Skin epidermis (tissue), 12 donors: Measurements from ENCODE around the gene FCGR3A.
A peak's percentile ranks its signal among the peaks of the same experiment; 100 is the strongest.
"Not testable (repeated sequence)": the region's sequence is repeated elsewhere in the genome, so short reads cannot be mapped to it uniquely, and the experiment has no call there.

Experiments used
- H3K27ac ChIP-seq, 21 experiments: fragments of 200-600 bp; sonication (generic) in 11 of 21; one replicate each; pipeline ENCODE4 v1.5.0; 2020; ENCODE audit warnings: mild to moderate bottlenecking in 3 of 21, inconsistent platforms in 2 of 21, moderate library complexity in 2 of 21
- H3K4me3 ChIP-seq, 7 experiments: fragments of 200-600 bp; sonication (generic) in 2 of 7; one replicate each; pipeline ENCODE4 v1.5.0; 2020; ENCODE audit warnings: inconsistent platforms in 2 of 7, mild to moderate bottlenecking in 2 of 7, moderate library complexity in 1 of 7

Gene FCGR3A

DNA sequence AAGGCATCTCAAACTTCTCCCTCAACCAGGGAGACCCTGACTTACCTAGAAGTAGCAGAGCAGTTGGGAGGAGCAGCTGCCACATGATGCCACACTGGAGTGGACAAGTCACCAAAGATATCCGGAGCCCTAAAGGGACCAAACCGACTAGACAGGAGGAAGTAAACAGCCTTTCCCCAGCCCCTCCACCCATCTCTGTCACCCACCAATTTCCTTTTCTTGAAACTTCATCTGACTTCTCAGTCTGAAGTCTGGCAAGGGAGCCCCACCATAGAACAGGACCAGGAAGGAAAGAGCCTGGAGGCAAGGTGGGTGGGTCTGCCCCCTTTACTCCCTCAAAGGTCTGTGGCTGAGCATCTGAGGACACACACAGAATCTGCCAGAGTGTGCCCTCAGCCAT, at the start of gene FCGR3A:
FCGR3A (minus strand) TSS at position 167 of the 400 bp plus-strand sequence; CDS start at position 85, 82 bp downstream.
- no peak within 1 kb of the TSS for H3K4me3 ChIP-seq
- H3K27ac ChIP-seq = peak within 1 kb of the TSS in 4 of 21 experiments; percentile 5 to 63 (median 42)

DNA sequence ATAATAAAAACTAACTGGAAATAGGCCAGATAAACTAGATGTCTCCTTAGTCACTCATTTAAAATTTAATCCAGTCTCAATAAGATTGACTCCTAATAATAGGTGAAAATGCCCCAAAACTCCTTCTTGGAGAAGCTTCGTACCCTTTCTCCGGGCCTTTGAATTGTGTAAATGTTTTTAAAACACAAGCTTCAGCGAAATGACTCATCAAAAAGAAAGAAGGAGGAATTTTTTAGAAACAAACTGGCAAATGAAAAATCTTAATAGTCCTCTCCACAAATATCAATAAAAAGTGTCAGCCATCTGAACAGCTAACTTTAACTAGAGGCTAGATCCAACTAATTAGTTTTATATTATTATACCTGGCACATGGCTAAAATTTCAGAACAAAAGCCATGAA, 47.5 kb upstream of the FCGR3A start:
- H3K27ac ChIP-seq = not testable (repeated sequence)

DNA sequence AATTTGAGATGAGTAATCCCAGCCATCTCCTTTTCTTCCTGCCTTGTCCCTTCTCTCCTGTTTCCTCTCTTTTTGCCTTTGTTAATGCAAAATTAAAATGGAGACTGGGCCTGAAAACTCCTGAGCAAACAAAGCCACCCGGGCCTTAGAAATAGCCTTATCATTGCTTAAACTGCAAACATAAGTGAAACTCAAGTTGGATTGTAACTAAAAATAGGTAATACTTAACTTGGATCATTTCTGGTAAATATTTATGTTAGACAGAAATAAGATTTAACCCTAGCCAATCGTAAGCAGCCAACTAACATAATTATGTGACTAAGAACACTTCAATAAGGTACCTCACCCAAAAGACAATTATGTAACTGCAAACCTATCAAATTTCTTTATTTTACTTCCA, 46.0 kb upstream of the FCGR3A start:
- not testable (repeated sequence) for H3K27ac ChIP-seq

More for the DNA sequence above, 47.5 kb upstream of the FCGR3A start:
- not testable (repeated sequence) for H3K4me3 ChIP-seq

DNA sequence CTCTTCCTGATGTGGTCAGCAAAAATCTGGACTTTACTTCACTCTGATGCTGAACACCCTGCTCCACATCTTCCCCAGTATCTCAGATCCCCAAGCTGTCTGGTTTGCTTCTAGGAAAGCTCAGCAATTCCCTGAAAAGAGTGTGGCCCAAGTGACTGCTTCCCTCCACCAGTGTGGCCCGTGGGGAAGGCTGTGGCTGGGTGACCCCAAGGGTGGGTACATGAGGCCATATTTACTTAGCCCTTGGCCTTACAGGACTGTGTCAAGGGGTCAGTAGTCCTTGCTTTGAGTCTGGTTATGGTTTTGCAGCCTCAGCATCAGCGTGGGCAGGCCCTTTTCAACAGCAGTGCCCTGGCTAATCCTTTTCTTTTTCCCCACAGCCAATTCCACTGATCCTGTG, 45.6 kb upstream of the FCGR3A start:
- peak overlapping the region in 2 of 21 experiments; percentile 30 to 44 for H3K27ac ChIP-seq
- not testable (repeated sequence) for H3K4me3 ChIP-seq

More for the DNA sequence above, 46.0 kb upstream of the FCGR3A start:
- H3K4me3 ChIP-seq = not testable (repeated sequence)

DNA sequence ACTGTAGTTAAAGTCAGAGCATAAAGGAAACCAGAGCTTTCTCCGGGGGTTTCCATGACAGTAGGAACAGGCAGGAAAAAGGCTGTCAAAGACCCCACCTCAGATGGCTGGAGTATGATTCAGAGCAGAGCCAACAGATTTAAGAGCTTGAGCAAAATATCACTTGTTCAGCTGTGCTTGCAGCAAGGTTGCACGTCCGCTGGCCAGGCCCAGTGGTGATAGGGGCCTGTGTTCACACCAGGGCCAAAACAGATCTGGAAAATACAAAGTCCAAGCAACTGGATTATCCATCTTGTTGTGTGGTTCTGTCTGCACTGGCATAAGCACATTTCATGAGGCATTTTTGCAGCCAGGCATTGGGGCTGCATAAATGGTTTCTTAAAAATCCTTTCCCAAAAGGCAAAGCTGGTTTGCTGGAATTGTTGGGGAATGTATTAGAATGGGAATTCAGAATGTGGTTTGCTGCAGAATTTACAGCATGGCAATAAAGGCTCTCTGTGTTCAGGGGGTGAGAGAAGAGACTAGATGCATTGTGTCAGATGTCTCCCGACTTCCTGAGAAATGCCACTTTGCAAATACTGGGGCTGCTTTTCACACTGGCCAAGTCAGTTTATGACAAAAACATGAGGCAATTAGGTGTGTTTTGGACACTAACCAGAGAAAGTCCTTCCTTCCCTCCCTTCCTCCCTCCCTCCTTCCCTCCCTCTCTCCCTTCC, 44.8 kb upstream of the FCGR3A start:
- H3K27ac ChIP-seq, H3K4me3 ChIP-seq: not testable (repeated sequence)

DNA sequence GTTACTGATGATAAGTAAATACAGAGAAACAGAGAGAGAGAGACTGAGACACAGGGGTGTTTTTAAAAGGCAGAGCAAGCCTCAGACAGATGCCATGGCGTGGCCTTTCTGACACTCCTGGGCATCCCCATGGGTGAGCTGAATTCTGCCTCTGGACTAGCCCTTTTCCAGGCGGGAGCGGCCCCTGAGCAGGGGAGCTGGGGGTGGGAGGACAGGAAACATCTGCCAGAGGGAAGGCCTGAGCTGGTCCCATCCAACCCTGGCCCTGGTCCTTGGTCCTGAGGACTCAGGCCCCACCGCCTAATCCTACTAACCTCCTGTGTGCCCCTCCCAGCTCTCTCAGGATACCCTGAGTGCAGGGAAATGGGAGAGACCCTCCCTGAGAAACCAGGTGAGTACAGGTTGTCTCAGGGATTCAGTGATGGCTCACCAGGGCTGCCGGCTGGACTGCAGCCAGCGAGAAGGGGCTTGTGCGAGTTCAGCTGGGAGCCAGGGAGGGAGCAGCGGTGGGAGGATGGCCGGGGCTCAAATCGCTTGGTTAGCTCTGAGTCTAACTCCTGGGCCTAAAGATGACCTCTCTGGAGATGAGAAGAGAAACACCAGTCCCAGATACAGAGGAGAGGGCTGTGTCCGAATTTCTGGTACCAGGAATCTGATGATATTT, 43.6 kb upstream of the FCGR3A start:
- not testable (repeated sequence) for H3K27ac ChIP-seq

DNA sequence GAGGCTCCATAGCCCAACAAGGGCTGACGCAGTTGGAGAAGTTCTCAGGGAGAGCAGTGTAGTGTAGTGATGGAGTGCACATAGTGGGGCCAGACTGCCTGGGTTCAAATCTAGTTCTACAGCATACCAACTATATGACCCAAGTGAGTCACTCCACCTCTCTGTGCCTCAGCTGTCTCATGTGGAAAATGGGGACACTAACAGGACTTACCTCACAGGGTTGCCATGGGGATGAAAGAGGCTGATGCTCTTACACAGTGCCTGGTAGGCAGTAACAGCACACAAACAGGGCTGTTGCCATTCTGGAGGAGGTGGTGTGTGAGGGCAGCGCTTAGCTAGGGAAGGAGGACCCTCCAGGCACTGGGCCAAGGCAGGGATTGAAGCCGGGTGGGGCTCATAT, 43.0 kb upstream of the FCGR3A start:
- H3K4me3 ChIP-seq, H3K27ac ChIP-seq: not testable (repeated sequence)

More for the DNA sequence above, 43.6 kb upstream of the FCGR3A start:
- H3K4me3 ChIP-seq = not testable (repeated sequence)

DNA sequence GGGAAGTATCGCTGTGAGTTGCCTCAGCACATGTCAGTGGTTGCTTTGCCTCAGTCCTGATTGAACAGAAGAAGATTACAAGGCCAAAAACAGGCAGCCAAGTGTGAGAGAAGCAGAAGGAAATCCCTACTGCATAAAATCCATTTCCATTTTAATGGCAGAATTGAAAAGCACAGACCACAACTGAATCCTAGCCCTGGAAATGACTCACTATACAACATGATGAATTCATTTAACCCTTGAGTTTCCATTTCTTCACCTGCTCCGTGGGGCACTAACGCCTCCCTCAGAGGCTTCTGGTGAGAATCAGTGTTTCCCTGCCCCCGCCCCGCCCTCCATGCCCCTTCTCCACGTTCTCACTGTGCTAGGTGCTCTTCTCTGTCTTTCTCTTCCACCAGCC, 40.3 kb upstream of the FCGR3A start:
- not testable (repeated sequence) for H3K4me3 ChIP-seq, H3K27ac ChIP-seq

DNA sequence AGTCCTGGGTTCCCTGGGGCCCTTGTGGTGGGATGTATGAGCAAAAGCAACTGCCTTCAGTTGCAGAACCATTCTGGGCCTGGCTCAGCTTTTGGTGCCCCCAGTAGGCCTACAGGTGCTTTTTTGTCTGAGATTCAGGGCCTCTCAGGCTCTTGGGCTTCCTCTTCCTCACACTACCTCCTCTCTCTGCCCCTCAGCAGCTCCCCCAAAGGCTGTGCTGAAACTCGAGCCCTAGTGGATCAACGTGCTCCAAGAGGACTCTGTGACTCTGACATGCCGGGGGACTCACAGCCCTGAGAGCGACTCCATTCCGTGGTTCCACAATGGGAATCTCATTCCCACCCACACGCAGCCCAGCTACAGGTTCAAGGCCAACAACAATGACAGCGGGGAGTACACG, 39.7 kb upstream of the FCGR3A start:
- not testable (repeated sequence) for H3K27ac ChIP-seq

DNA sequence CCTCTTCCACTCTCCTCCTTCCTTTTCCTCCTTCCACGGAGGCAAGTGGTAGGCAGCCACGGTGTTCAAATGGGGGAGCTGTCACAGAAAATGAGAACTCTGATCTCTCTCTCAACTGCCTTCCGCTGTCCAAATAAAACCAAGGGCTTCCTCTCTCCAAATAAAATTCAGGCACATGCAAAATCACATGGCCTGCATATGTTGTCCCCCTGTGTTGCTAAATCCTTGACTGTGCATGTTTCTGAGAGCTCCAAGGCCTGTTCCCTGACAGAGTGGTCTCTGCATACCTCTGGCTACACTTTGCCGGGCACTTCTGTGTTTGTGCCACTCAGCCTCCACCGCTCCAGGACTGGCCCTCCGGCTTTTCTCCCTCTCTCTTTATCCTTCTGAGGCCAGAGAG, 39.0 kb upstream of the FCGR3A start:
- not testable (repeated sequence) for H3K4me3 ChIP-seq, H3K27ac ChIP-seq

More for the DNA sequence above, 39.7 kb upstream of the FCGR3A start:
- not testable (repeated sequence) for H3K4me3 ChIP-seq

DNA sequence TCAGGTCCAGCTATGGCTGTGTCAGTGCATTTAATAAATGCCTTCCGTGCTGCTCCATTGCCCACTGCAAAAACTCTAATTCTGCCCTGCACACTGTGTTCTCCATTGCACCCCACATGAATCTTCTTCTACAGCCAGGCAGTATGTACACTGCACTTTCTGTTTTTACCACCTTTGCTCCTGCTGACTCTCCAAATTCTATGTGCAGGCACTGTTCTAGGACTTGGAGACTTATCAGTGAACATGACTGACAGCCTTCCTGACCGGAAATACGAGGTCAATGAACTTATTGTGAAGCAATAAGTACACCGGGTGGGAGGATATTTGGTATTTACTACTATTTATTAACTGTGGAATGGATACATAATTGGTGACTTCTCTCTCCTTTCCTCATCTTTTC, 33.3 kb upstream of the FCGR3A start:
- not testable (repeated sequence) for H3K27ac ChIP-seq, H3K4me3 ChIP-seq

DNA sequence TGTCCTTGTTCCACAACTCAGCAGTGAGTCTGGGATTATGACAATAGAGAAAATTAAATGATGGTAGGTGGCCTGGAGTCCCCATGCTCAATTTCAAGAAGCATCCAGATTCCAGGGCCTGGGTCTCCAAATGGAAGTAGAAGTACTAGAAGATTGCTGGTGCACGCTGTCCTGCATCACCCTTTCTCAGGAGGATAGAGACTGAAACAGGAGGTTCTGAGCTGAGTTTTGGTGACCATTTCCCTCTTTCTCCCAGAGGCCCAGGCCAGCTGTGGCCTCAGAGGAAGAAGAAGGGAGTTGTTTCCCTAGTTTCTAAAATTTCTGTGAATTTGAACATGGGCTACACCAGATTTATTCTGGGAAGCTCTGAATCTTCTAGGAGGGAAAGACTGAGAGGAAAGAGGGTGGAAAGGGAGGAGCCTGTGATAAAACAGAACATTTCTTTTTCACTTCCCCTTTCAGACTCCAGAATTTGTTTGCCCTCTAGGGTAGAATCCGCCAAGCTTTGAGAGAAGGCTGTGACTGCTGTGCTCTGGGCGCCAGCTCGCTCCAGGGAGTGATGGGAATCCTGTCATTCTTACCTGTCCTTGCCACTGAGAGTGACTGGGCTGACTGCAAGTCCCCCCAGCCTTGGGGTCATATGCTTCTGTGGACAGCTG, 31.4 kb upstream of the FCGR3A start:
- not testable (repeated sequence) for H3K4me3 ChIP-seq, H3K27ac ChIP-seq

DNA sequence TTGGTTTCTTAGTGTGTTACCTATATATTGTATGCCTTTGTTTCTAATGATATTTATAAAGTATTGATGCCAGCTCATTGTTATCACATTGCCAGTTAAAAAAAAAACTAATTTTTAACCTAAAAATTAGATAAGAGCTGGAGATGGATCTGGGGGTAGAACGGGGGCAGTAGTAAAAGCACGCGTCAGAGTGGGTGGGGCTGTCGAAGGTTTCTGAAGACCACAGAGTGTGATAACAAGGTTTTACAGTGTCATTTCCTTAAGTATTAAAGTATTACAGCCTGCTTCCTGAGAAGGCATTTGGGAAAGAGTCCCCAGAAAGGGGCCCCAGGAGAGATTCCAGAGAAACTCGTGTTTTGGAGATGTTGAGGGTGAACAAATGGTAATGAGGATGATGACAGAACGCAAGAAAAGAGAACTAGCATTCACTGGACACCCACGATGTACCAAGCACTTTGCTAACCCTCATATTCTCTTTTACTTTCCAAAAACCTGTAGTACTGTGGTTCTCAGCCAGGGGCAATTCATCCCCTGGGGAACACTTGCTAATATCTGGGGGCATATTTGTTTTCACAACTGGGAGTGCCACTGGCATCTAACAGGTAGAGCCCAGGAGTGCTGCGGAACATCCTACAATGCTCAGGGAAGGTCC, 30.4 kb upstream of the FCGR3A start:
- H3K4me3 ChIP-seq, H3K27ac ChIP-seq: not testable (repeated sequence)

DNA sequence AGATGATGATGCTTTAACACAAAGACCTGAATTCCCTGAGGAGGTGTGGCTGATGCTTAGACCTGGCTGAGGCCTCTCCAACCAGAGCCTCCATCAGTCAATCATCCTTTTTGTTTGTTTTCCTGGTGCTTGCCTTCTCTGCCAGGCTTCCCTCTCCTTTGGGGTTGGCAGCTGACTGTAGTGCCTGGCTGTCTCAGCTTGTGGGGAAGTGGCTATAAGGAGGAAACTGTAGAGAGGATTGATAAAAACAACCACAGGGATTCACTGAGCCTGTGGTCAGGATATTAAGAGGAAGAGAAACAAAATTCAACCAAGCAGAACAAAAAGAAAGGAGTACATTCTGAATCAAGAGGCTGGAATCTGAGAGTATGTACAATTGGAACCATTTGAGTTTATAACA, 27.1 kb upstream of the FCGR3A start:
- H3K27ac ChIP-seq, H3K4me3 ChIP-seq: not testable (repeated sequence)

DNA sequence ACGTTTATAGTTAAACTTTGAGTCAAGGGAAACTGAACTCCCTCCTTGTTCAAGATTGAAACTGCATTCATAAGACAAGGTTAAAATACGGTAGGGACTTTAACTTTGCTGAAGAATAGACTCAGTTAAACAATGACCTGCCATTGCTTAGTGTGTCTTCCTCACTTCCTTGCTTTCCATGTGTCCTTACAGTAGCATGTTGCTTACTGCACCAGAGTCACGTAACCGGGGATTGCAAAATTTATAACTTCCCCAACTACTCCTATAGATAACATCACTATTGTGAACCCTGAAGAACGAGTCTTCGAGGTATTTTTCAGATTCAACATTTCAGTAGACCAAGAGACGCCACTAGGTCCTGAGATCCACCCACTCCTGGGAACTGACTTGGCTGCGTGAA, 22.1 kb upstream of the FCGR3A start:
- not testable (repeated sequence) for H3K27ac ChIP-seq, H3K4me3 ChIP-seq

DNA sequence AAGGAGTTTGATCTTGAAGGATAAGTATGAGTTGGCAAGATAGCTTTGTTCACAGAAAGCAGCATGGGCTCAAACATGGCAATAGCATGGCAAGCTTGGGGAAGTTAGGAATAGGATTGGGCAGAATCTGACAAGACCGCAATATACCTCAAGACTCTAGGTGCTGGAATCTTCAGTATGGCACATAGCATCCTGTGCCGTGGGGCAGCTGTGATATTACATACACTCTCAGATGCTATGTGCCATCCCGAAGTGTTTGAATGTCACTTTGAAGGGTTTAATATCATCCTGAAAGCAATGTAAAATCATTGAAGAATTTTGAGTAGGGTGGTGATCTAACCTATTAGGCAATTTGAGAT, 17.0 kb upstream of the FCGR3A start:
- H3K27ac ChIP-seq = peak overlapping the region in 1 of 21 experiments; percentile 22
- not testable (repeated sequence) for H3K4me3 ChIP-seq

DNA sequence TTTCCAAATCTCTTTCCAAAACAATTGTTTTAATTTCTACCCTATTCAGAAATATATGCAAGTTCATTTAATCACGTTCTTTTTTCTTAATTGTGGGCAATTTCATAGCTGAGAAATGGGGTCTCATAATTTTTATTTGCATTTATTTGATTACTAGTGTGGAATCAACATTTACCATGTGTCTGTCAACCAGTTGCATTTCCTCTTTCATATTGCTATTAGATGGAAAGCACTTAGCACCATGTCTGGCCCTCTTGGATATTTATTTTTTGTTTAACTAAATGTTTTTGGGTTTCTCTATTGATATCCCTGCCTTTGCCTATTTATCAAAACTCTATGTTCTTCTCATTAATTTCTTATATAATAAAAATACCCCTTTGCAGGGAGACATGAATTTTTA, 13.9 kb upstream of the FCGR3A start:
- not testable (repeated sequence) for H3K4me3 ChIP-seq
- peak overlapping the region in 2 of 21 experiments; percentile 1 to 17 for H3K27ac ChIP-seq

DNA sequence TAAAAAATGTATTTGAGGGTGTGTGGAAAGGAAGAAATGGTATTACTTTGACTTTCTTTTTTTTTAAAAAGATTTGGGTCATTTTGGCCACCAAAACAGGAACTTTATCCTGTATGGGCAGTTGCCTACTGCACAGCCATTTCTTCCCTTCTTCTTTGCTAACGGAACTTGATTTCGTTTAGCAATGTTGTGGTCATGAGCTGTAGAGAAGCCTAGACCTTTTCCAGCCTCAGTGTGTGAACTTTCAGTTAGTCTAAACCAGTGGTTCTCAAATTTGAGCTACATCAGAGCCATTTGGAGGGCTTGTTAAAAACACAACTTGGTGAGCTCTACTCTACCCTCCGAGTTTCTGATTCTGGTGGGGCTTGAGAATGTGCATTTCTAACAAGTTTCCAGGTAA, 12.8 kb upstream of the FCGR3A start:
- not testable (repeated sequence) for H3K4me3 ChIP-seq
- H3K27ac ChIP-seq = peak overlapping the region in 5 of 21 experiments; percentile 1 to 38 (median 18)

DNA sequence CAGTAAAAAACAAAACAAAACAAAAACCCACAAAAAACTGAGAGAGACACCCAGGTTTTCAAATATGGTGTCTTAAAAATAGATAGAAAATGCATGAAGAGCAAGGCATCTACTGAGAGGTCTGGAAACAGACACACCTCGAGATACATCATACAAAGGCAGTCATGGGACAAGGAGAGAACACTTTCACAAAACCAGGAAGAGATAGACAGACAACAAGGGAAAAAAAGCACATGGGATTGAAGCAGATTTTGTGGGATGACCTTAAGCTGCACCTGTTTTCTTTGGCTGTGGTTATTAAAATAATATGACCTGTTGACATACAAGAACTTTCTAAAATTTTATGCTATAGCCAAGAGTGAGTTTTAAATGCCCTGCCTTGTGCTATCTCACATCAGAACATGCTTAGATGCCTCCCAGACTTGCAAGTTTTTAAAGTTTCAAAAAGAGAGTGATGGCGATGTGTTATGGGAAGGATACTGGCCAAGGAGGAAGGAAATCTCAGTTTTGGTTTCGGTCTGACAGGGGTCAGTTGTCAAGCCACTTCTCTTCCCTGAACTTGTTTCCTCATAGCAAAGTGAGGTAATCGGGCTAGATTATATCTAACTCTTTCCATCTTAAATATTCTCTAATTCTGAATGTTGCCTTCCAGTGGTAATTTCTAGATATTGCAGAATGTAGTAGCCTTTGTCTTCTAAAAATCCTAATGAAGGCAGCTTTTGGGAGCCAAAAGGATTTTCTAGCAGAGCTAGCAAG, 11.5 kb upstream of the FCGR3A start:
- H3K4me3 ChIP-seq = not testable (repeated sequence)
- peak overlapping the region in 3 of 21 experiments; percentile 16 to 55 (median 24) for H3K27ac ChIP-seq
